Spleen (tissue), 7 donors: ENCODE results near the gene BCAR3.

Experiments
- CTCF ChIP-seq, 11 experiments: fragments of 200-600 bp in 7 of 11; fragments of 450-650 bp in 4 of 11; sonication (generic) in 4 of 11; IDR thresholded peaks in 8 of 11; conservative IDR thresholded peaks in 3 of 11; 1 replicate in 7 of 11; 2 replicates in 4 of 11; pipeline versions ENCODE4 v1.4.0 to v1.8.0; 2016 to 2021; ENCODE audit warnings: antibody characterized with exemption in 11 of 11, inconsistent platforms in 4 of 11, mild to moderate bottlenecking in 1 of 11
- POLR2AphosphoS5 ChIP-seq, 3 donors: sonication (generic); formaldehyde crosslinking; IDR thresholded peaks; one replicate each; pipeline ENCODE4 v1.5.1; 2017; ENCODE audit warnings: antibody characterized with exemption in 3 of 3
- donor health status: DM: no; HTN: no; CAD: no; lungs with moderate emphysema.
- donor health status: DM: no; HTN: no; CAD: no.
- donor health status: DM: no; HTN: no; CAD: no.

- no peak for TF ChIP-seq CTCF (IDR thresholded peaks at IDR 0.05 in 8 of 11, conservative IDR thresholded peaks at IDR 0.05 in 3 of 11)
- no peak for TF ChIP-seq POLR2AphosphoS5 (IDR thresholded peaks at IDR 0.05)
These were observed 97.2 kb downstream of the BCAR3 start for GRCh38 chr1:93584261-93585003.
